GM21447 (cell line): ENCODE results near the gene UCK2.

Experiments used
- ATAC-seq: cut with Tn5 transposase; IDR thresholded peaks from one replicate; pipeline ENCODE4 v1.9.1; 2021; ENCODE audit not compliant: unreplicated experiment

The UCK2 gene

GRCh38 chr1:165834229-165834628 is 6.8 kb downstream of the UCK2 start:
- ATAC-seq, result no peak

- ATAC-seq, result no peak
Observed at GRCh38 chr1:165834881-165835280, 7.5 kb downstream of the UCK2 start.

DNA sequence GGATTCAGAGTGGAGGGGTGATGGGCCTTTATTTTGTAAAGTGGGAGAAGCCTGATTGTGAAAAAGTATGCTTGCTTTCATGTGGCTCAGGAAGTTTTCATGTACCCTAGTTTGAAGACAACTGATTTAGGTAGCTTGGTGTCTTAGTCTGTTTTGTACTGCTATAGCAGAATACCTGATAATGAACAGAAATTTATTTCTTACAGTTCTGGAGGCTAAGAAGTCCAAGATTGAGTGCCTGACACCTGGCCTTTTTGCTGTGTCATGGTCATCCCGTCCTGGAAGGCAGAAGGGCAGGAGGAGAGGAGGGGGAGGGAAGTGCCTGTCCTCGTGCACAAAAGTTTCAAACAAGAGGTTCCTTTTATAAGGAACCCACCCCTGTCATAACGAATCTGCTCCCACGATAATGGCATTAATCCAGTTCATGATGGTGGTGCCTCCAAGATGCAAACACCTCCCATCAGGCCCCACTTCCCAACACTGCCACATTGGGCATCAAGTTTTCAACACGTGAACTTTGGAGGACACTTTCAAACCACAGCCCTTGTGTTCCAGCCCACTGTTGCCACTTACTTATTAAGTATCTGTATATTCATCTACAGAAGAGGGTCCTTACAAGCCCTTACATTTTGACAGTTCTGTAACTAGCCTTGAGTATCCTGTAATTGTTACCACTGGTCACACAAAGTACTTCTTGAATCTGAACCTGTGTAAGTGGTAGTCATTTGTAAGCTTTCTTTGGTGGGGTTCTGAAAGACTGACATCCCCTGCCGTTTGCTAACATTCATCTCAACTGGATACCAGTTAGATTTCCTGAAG is 9.5 kb downstream of the UCK2 start:
- ATAC-seq, result no peak

GRCh38 chr1:165837838-165838364 is 10.5 kb downstream of the UCK2 start:
- ATAC-seq, result no peak

GRCh38 chr1:165840423-165840822 is 13.0 kb downstream of the UCK2 start:
- ATAC-seq, result no peak

- ATAC-seq, result peak; percentile 18
Observed at GRCh38 chr1:165841582-165842017, 14.2 kb downstream of the UCK2 start.

DNA sequence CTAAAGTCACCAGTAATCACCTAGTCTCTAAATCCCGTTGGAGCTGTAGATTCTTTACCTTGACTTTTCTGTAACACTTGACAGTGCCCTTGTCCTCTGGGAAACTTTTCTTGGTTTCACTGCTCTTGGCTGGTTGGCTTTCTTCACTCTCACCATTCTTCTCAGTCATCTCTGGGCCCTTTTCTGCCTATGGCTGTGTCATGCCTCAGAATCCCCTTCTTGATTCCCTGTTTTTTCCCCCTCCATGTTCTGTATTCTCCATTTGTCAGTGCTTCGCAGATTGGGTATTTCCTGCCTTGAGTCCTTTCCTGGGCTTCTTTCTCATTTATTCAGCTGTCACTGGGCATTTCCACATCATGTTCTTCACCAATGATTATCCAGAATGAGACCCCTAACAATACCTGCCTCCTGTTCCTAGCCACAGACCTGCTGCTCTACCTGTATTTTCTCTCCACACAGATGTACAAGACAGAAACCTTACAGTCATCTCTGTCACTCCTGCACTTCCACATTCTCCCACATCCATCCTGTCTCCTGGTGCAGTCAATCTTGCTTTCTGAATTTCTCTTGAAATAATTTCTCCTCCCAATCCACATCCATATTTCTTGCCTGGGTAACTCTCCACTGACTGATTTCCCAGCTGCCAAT is 14.7 kb downstream of the UCK2 start:
- peak; percentile 34 for ATAC-seq

DNA sequence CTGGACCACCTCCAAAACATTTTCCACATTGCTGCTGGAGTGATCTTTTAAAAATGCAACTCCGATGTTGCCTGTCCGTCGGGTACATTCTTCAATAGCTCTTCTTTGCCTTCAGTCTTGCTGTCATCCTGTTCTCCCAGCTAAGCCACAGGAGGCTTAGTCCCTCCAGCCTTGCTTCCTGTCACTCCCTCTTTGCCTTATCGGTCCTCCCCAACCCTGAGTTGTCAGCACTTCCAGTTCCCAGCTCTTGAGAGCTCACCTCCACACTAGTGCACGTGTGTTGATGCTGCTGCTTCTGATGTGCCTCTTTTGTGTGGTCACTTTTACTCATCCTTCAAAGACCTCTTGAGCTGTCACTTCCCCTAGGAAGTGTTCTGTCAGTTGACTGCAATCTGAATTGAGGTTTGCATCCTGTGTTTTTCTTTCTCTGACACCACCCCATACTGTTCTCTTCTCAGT is 15.3 kb downstream of the UCK2 start:
- ATAC-seq, result peak; percentile 56

- ATAC-seq, result no peak
Observed at GRCh38 chr1:165843304-165843703, 15.9 kb downstream of the UCK2 start.

- ATAC-seq, result no peak
Observed at GRCh38 chr1:165844114-165844798, 16.8 kb downstream of the UCK2 start.

DNA sequence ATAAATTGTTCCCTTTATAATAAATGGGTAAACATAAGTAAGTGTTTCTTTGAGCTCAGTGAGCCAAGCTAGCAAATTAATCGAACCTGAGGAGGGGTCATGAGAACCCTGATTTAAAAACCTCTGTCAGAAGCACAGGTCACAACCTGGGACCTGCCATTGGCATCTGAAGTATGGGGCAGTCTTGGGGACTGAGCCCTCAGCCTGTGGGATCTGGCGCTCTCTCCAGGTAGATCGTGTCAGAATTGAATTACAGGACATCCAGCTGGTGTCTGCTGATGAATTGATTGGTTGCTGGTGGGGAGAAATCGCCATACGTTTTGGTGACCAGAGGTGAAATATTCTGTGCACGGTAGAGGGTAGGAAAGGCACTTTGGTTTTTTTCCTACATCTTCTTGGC is 17.5 kb downstream of the UCK2 start:
- ATAC-seq, result no peak

DNA sequence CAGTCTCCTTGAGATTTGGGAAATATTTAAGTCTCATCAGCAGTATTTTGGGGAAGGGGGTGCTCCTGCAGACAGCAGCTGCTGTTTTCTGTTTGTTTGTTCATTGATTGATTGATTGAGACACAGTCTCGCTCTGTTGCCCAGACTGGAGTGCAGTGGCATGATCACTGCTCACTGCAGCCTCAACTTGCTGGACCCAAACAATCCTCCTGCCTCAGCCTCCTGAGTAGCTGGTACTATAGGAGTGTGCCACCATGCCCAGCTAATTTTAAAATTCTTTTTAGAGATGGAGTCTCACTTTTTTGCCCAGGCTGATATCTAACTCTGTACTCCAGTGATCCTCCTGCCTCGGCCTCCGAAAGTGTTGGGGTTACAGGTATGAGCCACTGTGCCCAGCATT is 18.2 kb downstream of the UCK2 start:
- no peak for ATAC-seq

DNA sequence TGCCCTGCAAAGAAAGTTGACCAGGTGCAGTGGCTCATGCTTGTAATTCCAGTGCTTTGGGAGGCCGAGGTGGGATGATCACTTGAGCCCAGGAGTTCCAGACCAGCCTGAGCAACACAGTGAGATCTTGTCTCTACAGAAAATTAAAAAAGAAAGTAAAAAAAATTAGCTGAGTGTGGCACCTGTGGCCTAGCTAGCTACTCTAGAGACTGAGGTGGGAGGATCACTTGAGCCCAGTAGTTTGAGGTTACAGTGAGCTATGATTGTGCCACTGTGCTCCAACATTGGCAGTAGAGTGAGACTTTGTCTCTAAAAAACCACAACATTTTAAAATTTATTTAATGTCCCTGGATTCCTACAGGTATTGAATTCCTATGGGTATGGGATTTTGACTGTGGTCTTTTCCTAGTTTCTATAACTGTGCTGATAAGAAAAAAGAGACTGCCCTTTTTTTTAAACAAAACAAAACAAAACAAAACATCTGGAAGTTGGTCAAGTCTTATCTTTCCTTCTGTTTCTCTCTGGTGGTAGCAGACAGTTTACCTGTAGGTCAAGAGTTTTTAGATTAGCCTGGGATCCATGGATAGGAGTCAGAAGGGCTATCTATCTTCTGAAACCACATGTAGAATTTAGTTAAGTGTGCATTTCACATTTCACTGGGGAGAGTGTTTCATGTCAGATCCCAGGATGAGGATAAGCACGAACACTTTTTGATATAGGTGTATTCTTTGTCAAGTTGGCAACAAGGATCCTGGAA is 18.8 kb downstream of the UCK2 start:
- ATAC-seq, result no peak

GRCh38 chr1:165847486-165847885 is 20.1 kb downstream of the UCK2 start:
- no peak for ATAC-seq

DNA sequence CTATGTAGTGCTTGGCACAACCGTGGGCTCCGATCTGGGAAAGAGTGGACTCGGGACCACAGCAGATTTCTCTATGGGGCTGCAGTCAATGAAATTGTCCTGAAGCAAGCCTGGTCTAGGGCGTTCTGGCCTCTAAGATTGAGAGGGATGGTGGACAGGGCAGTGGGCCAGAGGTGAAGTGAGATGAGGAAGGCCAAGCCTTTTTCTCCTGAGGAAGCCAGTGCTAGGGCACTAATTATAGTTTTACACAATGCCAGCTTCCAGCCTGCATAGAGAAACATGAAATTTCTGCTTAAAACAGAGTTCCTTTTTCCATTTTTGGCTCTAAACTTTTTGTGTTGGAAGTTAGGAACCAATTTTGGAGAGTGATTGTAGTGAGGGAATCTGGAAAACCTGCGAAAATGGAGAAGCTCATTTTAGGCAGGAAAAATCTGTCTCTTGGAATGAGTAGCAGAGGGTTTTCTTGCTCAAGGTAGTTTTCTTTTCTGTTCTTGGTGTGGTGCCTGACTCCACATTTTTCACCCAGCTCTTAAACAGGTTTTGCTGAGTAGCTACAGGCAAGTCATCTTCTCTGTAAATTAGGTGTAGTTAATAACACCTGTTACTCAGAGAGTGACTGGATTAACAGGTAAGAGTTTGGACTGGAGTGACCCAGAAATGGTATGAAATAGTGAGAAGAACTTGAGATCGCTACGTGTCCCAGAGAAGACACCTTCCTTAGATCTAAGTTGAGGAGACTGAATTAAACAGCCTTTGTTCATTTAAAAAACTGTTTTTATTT is 22.1 kb downstream of the UCK2 start:
- ATAC-seq, result no peak

DNA sequence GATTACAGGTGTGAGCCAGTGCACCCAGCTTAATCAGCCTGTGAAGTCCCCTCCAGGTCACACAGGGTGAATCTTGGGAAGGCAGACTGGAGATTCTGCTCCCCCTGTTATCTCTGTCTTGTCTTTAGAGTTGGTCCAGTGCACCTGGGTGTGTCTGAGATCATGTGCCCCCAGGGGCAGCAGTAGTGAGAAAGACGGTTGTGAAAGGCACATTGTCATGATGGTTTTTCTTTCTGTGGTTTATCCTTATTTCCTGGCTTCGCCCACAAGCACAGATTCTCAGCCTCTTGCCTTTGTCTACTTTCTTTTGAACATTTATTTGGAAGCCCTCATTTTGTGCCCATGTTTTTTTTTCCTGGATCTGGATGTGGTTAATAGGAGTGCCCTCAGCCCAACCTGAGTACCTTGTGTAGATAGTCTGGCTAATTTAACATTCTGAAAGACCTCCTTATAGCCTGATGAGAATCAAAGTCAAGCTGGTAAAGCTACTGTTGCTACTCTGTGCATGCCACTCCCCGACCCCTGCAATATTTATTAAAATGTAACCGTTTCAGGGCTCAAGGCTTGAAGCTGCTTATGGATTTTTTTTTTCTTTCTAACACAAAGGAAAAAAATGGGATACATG is 23.7 kb downstream of the UCK2 start:
- ATAC-seq, result peak; percentile 85

GRCh38 chr1:165852871-165853270 is 25.5 kb downstream of the UCK2 start:
- ATAC-seq, result no peak

DNA sequence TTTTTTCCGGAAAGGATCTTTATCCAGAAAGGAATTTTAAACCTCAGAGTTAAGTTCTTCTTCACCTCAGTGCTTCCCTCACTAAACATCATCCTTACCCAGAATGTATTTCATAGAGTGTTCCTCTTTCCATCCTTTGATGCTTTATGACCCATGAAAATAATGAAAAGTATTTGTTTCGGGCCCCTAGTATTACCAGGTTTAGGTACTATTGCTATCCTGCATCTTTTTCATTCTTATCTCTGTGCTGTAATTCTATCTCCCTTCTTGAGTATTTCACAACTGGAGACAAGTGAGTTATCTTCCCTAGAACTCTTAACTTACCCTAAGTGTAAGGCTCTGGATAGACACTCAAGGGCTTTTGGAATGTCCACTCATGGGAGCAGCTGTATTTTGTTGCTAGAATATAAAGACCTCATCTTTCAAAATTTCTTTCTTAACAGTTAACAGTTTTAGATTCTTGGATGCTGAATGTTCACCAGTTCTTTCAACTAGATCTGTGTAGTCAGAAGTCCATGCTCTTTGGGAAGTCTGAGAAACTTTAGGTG is 26.2 kb downstream of the UCK2 start:
- ATAC-seq, result no peak

DNA sequence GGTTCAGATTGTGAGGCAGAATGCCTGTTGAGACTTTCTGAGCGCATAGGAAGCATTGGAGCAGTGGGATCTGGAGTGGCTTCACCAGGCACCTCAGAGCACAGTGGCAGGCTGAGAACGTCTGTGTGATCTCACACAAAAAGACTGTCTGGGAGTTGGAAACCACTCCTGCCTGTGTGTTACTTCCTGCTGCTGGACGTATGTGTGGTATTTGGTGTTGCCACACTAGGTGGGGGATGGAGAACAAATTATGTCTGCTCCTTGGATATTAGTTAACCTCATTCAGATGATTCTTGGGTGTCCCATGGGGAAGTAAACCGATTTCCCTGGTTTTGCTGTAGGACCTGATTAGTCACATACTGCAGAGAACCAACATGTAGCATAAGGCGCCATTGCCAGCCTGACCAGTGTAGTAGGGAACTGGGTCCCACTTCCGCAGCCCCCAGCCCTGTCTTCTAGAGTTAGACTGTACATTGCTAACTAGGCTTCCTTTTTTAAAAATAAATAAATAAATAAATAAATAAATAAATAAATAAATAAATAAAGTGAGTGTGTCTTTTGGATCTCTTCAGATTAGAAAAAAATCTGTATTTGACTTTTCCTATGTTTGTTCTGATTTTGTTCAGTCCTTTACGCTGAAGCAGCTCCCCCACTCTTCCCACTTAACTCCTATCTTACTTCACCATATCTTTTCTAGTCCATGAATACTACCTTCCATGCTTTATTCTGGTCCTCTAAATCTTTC is 26.9 kb downstream of the UCK2 start:
- no peak for ATAC-seq
